Activated CD4-positive, alpha-beta T cell treated with anti-CD3 and anti-CD28 coated beads for 36 hours (primary cell): ENCODE results near the gene BTG2. TPM values are rescaled to one million over a fixed set of nuclear protein-coding genes. Genes with fewer than 3 reads are reported as not detected.

Source experiments
- ATAC-seq: fragments of 200-7000 bp; cut with Tn5 transposase; one replicate; pipeline ENCODE4 v1.10.0; 2021; ENCODE audit warnings: mild to moderate bottlenecking, moderate library complexity
- CTCF ChIA-PET: fragments of 350-600 bp; sonication (Branson Sonifier 250); formaldehyde crosslinking; loops from one replicate; lab custom pipeline; 2021; ENCODE audit warnings: antibody characterized with exemption; lab: Charles Lee
- POLR2A ChIA-PET: fragments of 350-600 bp; sonication (Branson Sonifier 250); formaldehyde crosslinking; loops from one replicate; lab custom pipeline; 2021; ENCODE audit warnings: antibody characterized with exemption, inconsistent platforms; lab: Charles Lee
- DNase-seq: peaks from one replicate; pipeline ENCODE4 v3.0.0-alpha.2; 2020
- H3K27ac Mint-ChIP-seq: one replicate; pipeline ENCODE4 v1.8.0; 2021; ENCODE audit warnings: mixed read lengths
- H3K27me3 Mint-ChIP-seq: one replicate; pipeline ENCODE4 v1.8.0; 2021; ENCODE audit warnings: mixed read lengths
- H3K36me3 Mint-ChIP-seq: one replicate; pipeline ENCODE4 v1.8.0; 2021; ENCODE audit warnings: low read depth, mixed read lengths
- H3K4me1 Mint-ChIP-seq: one replicate; pipeline ENCODE4 v1.8.0; 2021; ENCODE audit warnings: mixed read lengths
- H3K4me3 Mint-ChIP-seq: one replicate; pipeline ENCODE4 v1.8.0; 2021; ENCODE audit warnings: mild to moderate bottlenecking, moderate library complexity, mixed read lengths
- H3K9me3 Mint-ChIP-seq: one replicate; pipeline ENCODE4 v1.8.0; 2021; ENCODE audit warnings: low read depth, mixed read lengths
- intact Hi-C, 2 experiments: fragments of 100-400 bp; cut with DNase I in 1 of 2; cut with micrococcal nuclease in 1 of 2; formaldehyde crosslinking; loops; one replicate each; pipeline versions ENCODE4 v1.14.2 to v1.15.1; 2022 to 2024; cut with DNase I, micrococcal nuclease
- total RNA-seq, 2 experiments: library from RNA; stranded (reverse); gene quantifications; one replicate each; pipeline ENCODE4 v1.2.3, GENCODE V29; 2021

Gene BTG2
- total RNA-seq, 2 experiments from 2014 or later = 114 to 142 TPM

DNA sequence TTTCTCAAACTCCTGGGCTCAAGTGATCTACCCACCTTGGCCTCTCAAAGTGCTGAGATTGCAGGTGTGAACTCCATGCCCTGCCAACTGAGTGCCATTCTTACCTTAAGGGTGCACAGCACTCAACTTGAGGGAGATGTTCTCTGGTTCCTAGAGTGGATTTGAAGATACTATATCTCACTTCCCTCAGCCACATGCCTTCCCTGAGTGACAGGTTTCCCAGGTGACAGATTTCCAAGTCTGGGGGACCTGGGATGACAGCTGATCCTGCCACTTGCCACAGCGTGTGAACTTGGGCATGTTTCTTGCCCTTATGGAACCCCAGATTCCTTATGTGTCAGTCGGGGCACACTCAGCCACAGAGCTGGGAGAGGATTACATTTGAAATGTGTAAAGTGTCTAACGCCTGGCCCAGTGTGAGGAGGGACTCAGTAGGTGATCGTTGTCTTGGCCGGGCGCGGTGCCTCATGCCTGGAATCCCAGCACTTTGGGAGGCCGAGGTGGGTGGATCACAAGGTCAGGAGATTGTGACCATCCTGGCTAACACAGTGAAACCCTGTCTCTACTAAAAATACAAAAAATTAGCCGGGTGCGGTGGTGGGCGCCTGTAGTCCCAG is 29.6 kb upstream of the BTG2 start:
- no peaks in the 10 kb centered on the region for H3K27me3 Mint-ChIP-seq
- POLR2A ChIA-PET = interaction anchor here (2.6 to 4.1 kb wide), 3 partner anchors 14 to 51 kb away, joined by 8 to 33 read pairs (median 27); partner anchors contain the start of gene BTG2
- DNase-seq (no peak), ATAC-seq (no peak)
- CTCF ChIA-PET = interaction anchor here (0.6 to 15.1 kb wide), 13 partner anchors 8 to 418 kb away, joined by 3 to 710 read pairs (median 13); no protein-coding TSS in a partner anchor
- H3K9me3 Mint-ChIP-seq = no peaks in the 10 kb centered on the region
- H3K36me3 Mint-ChIP-seq = no peaks in the 10 kb centered on the region
- H3K4me1 Mint-ChIP-seq = peaks cover 75% of the 10 kb centered on the region
- intact Hi-C loops = loop anchor here in 1 of 2 experiments (10.0 kb wide), 1 partner anchor 349 kb away; the partner anchor contains the start of gene ATP2B4
- H3K27ac Mint-ChIP-seq = no peak overlapping the region
- no peak overlapping the region for H3K4me3 Mint-ChIP-seq

DNA sequence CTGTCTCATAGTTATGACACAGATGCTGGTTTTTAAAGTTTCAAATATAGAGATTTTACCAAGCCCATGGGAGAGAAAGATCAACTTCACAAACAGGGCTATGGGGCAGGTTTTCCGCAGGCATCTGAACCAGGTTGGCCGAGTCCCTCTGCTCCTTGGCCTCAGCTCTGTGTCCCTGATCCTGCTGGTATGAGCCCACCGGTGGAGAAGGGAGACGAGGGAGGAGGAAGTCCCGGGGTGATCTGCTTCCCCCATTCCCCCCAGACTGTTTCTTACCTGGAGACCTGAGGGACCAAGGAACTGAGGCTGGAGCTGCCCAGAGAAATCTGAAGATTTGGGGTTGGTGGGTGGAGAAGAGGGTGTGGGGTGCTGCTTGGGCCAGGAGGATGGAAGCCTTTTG is 28.9 kb upstream of the BTG2 start:
- no peak for DNase-seq
- Mint-ChIP-seq H3K36me3 (no peaks in the 10 kb centered on the region), H3K4me3 (no peak overlapping the region), H3K27ac (peak overlapping the region; percentile 94), H3K4me1 (peaks cover 70% of the 10 kb centered on the region), H3K9me3 (no peaks in the 10 kb centered on the region), H3K27me3 (no peaks in the 10 kb centered on the region)
- POLR2A ChIA-PET = interaction anchor here (1.3 to 4.1 kb wide), 5 partner anchors 10 to 51 kb away, joined by 5 to 33 read pairs (median 8); partner anchors contain the start of gene BTG2
- no peak for ATAC-seq
- intact Hi-C loops = loop anchor here in 1 of 2 experiments (10.0 kb wide), 1 partner anchor 348 kb away; the partner anchor contains the start of gene ATP2B4
- CTCF ChIA-PET = interaction anchor here (0.7 to 12.6 kb wide), 10 partner anchors 8 to 650 kb away, joined by 3 to 125 read pairs (median 19); no protein-coding TSS in a partner anchor

DNA sequence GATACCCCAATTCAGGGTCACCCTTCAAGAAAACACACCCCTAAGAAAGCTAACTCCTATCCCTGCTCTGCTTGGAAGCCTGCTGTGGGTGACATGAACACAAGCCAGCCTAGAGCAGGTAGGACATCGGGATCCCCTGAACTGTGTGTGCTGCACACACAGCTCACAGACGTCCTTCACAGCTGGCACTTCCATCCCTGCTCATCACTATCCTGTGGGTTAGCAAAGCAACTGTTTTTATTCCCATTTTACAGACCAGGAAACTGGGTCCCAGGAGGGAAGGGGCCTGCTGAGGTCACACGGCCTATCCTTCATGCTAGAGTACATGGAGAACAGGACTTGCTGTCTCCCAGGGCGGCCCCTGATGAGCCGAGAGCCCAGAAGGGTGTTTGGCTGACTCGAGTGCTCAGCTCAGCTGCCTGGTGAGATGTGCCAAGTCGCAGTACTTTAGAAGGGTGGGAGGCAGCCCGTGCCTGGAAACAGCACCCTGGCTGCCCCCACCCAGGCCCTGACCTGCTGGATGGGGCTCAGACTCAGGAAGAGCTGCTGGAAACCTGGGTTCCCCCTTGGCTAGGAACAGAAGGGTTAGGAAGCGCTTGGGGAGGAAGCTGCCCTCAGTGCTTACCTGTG is 28.3 kb upstream of the BTG2 start:
- no peak for ATAC-seq
- intact Hi-C loops = loop anchor here in 1 of 2 experiments (10.0 kb wide), 1 partner anchor 348 kb away; the partner anchor contains the start of gene ATP2B4
- Mint-ChIP-seq H3K27me3 (no peaks in the 10 kb centered on the region), H3K9me3 (no peaks in the 10 kb centered on the region), H3K4me3 (peak overlapping the region; percentile 57), H3K27ac (peak overlapping the region; percentile 94), H3K36me3 (no peaks in the 10 kb centered on the region), H3K4me1 (peaks cover 69% of the 10 kb centered on the region)
- ChIA-PET CTCF (interaction anchor here (0.7 to 12.6 kb wide), 11 partner anchors 9 to 650 kb away, joined by 3 to 125 read pairs (median 13); partner anchors contain the start of gene BTG2), POLR2A (interaction anchor here (0.6 to 4.1 kb wide), 6 partner anchors 9 to 48 kb away, joined by 3 to 33 read pairs (median 6); partner anchors contain the start of gene BTG2)
- peak; percentile 49 for DNase-seq

DNA sequence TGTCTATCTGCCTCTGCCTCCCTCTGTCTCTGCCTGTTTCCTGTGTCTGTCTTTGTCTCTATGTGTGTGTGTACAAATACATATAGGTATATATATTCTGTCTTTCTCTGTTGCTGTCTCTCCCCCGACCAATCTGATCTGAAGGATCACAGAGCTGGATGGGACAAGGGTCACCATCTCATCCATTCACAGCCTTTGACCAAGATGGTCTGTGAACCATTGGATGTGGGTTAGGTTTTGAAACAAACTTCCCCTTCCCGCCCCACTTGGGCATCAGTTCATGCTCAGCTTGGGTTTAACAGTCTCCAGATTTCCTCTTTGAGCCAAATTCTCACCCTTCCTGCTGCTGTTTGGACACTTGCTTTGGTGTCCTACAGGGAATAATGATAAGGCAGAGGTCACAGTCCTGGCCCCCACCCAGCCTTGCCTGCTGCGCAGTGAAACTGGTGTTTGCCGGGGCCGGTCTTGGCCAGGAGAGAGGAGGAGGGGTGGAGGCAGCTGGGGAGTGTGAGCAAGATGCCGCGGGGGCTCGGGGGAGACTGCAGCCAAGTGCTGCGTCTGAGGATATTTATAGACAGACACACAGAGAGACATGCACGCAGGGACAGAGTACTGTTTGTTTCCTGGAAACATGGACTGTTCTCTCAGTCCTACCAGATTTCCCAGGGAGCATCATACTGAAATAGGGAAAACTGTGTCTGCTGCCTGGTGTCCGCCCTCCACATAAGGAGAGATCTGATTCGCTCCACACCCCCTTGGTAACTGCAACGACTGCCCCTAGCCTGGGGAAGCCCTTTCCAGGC is 27.0 kb upstream of the BTG2 start:
- DNase-seq (peak; percentile 46), ATAC-seq (peak; percentile 28)
- intact Hi-C loops = loop anchor here in 1 of 2 experiments (10.0 kb wide), 1 partner anchor 347 kb away; the partner anchor contains the start of gene ATP2B4

DNA sequence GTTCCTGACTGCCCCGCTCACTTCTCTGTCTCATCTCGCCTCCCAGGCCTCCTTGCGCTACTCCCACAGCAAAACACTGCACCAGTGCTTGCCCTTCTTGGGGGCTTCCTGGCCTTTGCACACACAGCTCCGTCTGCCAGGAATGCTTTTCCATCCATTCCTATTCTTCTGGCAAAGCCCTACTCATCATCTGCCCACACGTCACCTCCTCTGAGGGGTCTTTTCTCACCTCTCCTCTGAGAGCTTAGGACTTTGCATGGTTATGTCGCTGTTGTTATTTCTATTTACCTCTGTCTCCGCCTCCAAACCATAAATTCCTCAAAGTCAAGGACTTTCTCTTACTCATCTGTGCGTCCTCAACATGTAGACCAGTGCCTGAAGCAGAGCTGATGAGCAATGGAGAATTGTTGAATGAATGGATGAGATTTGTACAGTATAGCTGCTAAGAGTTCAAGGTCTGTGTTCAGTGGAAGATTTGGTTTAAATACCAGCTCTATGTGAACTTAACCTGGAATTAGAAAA is 26.4 kb upstream of the BTG2 start:
- Mint-ChIP-seq H3K27ac (peak overlapping the region; percentile 94), H3K4me3 (no peak overlapping the region), H3K4me1 (peaks cover 63% of the 10 kb centered on the region), H3K9me3 (no peaks in the 10 kb centered on the region), H3K36me3 (no peaks in the 10 kb centered on the region), H3K27me3 (no peaks in the 10 kb centered on the region)
- ATAC-seq (no peak), DNase-seq (no peak)
- POLR2A ChIA-PET = interaction anchor here (0.7 to 4.1 kb wide), 2 partner anchors 11 to 146 kb away, joined by 3 to 33 read pairs; no protein-coding TSS in a partner anchor
- intact Hi-C loops = loop anchor here in 1 of 2 experiments (10.0 kb wide), 1 partner anchor 346 kb away; the partner anchor contains the start of gene ATP2B4
- CTCF ChIA-PET = interaction anchor here (0.7 to 12.6 kb wide), 9 partner anchors 8 to 60 kb away, joined by 3 to 125 read pairs (median 6); no protein-coding TSS in a partner anchor

More for the DNA sequence above, 27.0 kb upstream of the BTG2 start:
- Mint-ChIP-seq H3K36me3 (no peaks in the 10 kb centered on the region), H3K27me3 (no peaks in the 10 kb centered on the region), H3K27ac (peak overlapping the region; percentile 94), H3K4me1 (peaks cover 69% of the 10 kb centered on the region), H3K4me3 (peak overlapping the region; percentile 57), H3K9me3 (no peaks in the 10 kb centered on the region)
- CTCF ChIA-PET = interaction anchor here (0.7 to 12.6 kb wide), 12 partner anchors 8 to 210 kb away, joined by 3 to 125 read pairs (median 10); partner anchors contain the start of gene BTG2
- POLR2A ChIA-PET = interaction anchor here (0.6 to 4.1 kb wide), 6 partner anchors 8 to 147 kb away, joined by 3 to 33 read pairs (median 6); partner anchors contain the start of gene BTG2

DNA sequence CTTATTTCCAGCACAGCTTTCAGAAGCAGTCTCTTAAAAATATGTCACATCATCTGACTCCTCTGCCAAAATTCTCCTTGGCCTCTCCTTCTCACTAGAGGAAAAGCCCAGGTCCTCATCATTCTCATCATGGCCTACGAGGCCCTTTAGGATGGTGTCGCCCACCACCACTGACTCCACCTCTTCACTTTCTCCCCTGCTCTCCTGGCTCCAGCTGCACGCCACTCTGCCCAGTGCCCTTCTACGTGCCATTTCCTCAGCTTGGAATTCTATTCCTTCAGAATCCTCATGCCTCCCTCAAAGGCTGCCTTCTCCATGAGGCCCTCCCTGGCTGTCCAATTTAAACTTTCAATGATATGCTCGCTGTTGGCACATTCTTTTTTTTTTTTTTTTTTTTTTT is 25.3 kb upstream of the BTG2 start:
- no peaks in the 10 kb centered on the region for H3K27me3 Mint-ChIP-seq
- intact Hi-C loops = no loop called here
- no peaks in the 10 kb centered on the region for H3K9me3 Mint-ChIP-seq
- H3K27ac Mint-ChIP-seq = no peak overlapping the region
- DNase-seq = no peak
- H3K4me1 Mint-ChIP-seq = peaks cover 51% of the 10 kb centered on the region
- CTCF ChIA-PET = interaction anchor here (0.9 to 12.6 kb wide), 6 partner anchors 10 to 59 kb away, joined by 3 to 125 read pairs (median 16); no protein-coding TSS in a partner anchor
- H3K36me3 Mint-ChIP-seq = no peaks in the 10 kb centered on the region
- H3K4me3 Mint-ChIP-seq = no peak overlapping the region
- ATAC-seq = no peak
- POLR2A ChIA-PET = interaction anchor here (0.7 kb wide), 1 partner anchor 20 kb away, joined by 3 read pairs; no protein-coding TSS in a partner anchor

DNA sequence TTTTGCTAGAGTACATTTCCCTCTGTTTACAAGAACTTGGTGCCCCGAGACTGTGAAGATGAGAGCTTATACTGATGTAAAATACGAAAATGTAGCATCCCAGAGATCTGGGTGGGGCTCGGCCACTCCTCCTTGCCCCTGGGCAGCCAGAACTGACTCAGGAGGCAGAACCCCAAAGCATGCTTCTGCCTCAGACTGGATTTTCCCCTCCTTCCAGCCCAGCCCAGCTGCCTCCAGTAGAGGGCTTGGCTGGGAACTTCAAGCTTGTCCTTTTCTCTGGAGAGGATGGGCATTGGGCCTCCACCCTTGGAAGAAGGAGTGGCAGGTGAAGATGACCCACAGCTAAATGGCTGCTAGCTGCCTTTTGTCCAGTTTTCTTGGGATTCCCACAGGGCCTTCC is 24.3 kb upstream of the BTG2 start:
- ChIA-PET POLR2A (no interaction called here), CTCF (interaction anchor here (0.9 to 12.6 kb wide), 5 partner anchors 10 to 58 kb away, joined by 3 to 125 read pairs (median 6); no protein-coding TSS in a partner anchor)
- DNase-seq (no peak), ATAC-seq (no peak)
- intact Hi-C loops = no loop called here
- Mint-ChIP-seq H3K36me3 (no peaks in the 10 kb centered on the region), H3K4me1 (peaks cover 46% of the 10 kb centered on the region), H3K4me3 (no peak overlapping the region), H3K27me3 (no peaks in the 10 kb centered on the region), H3K9me3 (no peaks in the 10 kb centered on the region), H3K27ac (no peak overlapping the region)

DNA sequence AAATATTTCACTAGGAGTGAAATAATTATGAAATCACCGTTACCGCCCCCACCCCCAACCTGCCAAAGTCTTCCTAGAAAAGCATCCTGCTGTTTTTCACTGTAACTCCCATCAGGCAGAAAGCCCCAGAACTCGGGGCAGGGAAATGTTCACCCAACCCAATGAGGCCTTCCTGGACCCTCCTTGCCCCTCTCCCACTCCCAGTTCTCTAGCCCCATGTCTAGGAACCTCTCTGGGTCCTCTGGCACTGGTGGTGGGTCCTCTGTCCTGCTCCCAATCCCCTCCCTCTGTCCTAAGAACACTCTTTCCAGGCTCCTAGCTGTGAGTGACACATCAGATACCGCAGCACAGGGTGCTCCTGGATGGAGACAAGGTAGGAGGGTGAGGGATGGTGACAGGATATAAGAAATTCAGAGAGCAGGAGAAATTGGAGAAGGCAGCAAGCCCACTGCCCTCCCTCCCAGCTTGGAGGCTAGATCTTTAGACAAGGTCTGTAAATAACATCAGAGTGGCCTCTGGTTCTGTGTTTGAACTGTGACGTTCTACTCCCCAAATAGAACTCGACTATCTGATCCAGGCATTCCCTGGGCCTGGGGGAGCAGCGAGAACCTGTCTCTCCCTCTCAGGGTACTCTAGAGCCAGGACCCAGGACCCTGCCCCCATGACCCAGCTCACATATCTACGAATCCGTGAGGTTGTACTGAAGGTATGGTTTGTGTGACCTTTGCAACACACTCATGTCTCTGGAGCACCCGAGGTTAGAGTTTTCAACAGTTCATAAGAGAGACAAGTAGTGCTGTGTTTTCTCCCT is 23.3 kb upstream of the BTG2 start:
- POLR2A ChIA-PET = no interaction called here
- H3K9me3 Mint-ChIP-seq = no peaks in the 10 kb centered on the region
- intact Hi-C loops = no loop called here

DNA sequence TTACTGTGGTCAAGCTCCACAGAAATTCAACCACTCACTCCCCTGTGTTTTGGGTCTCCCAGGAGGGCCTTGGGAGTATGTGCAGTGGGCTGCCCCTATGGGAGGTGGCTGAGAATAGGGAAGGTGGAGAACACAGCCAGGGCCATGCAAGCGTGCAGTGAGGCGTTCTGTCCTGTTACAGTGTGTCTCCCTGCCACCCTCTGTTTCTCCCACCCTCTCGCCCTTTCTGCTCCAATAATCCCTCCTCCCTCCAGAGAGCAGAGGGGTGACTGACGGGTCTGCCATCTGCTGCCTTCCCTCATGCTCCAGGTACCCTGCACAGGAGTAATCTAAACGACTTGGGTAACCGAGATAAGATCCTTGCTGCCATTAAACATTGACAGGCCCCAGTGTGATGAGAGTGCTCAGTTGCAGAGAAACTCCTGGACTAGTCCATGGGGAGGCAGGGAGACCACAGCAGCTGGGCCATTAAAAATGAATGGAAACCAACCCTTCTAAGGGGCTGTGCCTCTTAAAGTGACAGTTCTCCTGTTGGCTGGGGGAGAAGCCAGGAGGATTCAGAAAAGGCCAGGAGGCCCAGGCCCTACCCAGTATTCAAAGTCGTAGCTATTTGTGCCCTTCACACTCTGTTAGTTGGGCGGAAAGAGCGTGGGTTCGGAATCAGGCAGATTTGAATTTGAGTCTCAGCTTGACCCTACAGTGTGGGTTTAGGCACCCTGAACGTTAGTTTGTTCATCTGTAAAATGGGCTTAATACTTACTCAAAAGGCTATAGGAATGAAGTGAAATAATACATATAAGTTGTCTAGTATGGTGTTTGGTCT is 22.4 kb upstream of the BTG2 start:
- ChIA-PET CTCF (interaction anchor here (0.6 to 12.6 kb wide), 7 partner anchors 10 to 199 kb away, joined by 3 to 125 read pairs (median 4); no protein-coding TSS in a partner anchor), POLR2A (interaction anchor here (1.0 kb wide), 1 partner anchor 23 kb away, joined by 3 read pairs; no protein-coding TSS in a partner anchor)
- H3K4me3 Mint-ChIP-seq = no peak overlapping the region
- peaks cover 48% of the 10 kb centered on the region for H3K4me1 Mint-ChIP-seq
- intact Hi-C loops = no loop called here
- H3K27me3 Mint-ChIP-seq = no peaks in the 10 kb centered on the region
- ATAC-seq (no peak), DNase-seq (no peak)
- H3K27ac Mint-ChIP-seq = no peak overlapping the region
- H3K9me3 Mint-ChIP-seq = no peaks in the 10 kb centered on the region
- peaks cover 1% of the 10 kb centered on the region for H3K36me3 Mint-ChIP-seq

More for the DNA sequence above, 23.3 kb upstream of the BTG2 start:
- CTCF ChIA-PET = interaction anchor here (0.9 to 12.6 kb wide), 6 partner anchors 9 to 57 kb away, joined by 3 to 125 read pairs (median 5); no protein-coding TSS in a partner anchor
- no peaks in the 10 kb centered on the region for H3K36me3 Mint-ChIP-seq
- no peak for DNase-seq
- peak overlapping the region; percentile 38 for H3K27ac Mint-ChIP-seq
- H3K4me3 Mint-ChIP-seq = no peak overlapping the region
- H3K27me3 Mint-ChIP-seq = no peaks in the 10 kb centered on the region
- H3K4me1 Mint-ChIP-seq = peaks cover 48% of the 10 kb centered on the region
- ATAC-seq = no peak
